ENCODE data around the gene DPEP2NB. TPM values are rescaled to one million over a fixed set of nuclear protein-coding genes. Genes with fewer than 3 reads are reported as not detected.
A peak's percentile ranks its signal among the peaks of the same experiment; 100 is the strongest.

DPEP2NB gene
- total and polyA plus RNA-seq, 10 of the 15 experiments (the other 5 are each of a cell fraction or from before 2014, with no cell fraction given), result not detected

- H4K20me1 ChIP-seq (ENCODE audit: control insufficient read depth, insufficient read depth), result no peaks in the 10 kb centered on the region
- H3K36me3 ChIP-seq (ENCODE audit: control insufficient read depth in 2 of 2, insufficient read depth in 2 of 2, low read length in 1 of 2), result no peaks in the 10 kb centered on the region
- no peaks in the 10 kb centered on the region for H3K79me2 ChIP-seq (ENCODE audit: control insufficient read depth, insufficient read depth, low read length)
- H3K27me3 ChIP-seq (replicated peaks in 1 of 2; ENCODE audit: control insufficient read depth in 2 of 2, insufficient read depth in 2 of 2, low read length in 1 of 2), result no peaks in the 10 kb centered on the region
- 0 out of 2 replicates have a peak overlapping the region, but pooled peaks have one; percentile 7 for H3K4me2 ChIP-seq (ENCODE audit: control insufficient read depth, insufficient read depth)
- no peaks in the 10 kb centered on the region for H3K9me3 ChIP-seq (replicated peaks; ENCODE audit: control insufficient read depth, insufficient read depth, low read length)
- peaks cover 45% of the 10 kb centered on the region for H3K4me1 ChIP-seq (ENCODE audit: control insufficient read depth, insufficient read depth, low read length)
- DNase-seq (ENCODE audit: low read depth, low spot score) (no peak), ATAC-seq (peak; percentile 19), FAIRE-seq (no peak)
- no peak overlapping the region for H2AFZ ChIP-seq (ENCODE audit: control insufficient read depth, low read depth, low read length)
- intact Hi-C loops (cut with micrococcal nuclease; ENCODE audit: unreplicated experiment), result no loop called here
- CTCF ChIA-PET, result interaction anchor here (0.6 to 2.3 kb wide), 10 partner anchors 9 to 277 kb away, joined by 3 to 11 read pairs (median 4); no protein-coding TSS in a partner anchor
- H3K9ac ChIP-seq (ENCODE audit: control insufficient read depth, insufficient read depth, low read length), result no peak overlapping the region
- H3K27ac ChIP-seq (ENCODE audit: control insufficient read depth, insufficient read depth), result no peak overlapping the region
- RAD21 ChIA-PET (ENCODE audit: unreplicated experiment), result interaction anchor here (0.9 kb wide), 1 partner anchor 10 kb away, joined by 3 read pairs; no protein-coding TSS in a partner anchor
- POLR2A ChIA-PET, result interaction anchor here (0.5 to 0.8 kb wide), 2 partner anchors 9 to 55 kb away, joined by 3 to 6 read pairs; no protein-coding TSS in a partner anchor
- SMC1A ChIA-PET (ENCODE audit: uncharacterized antibody, unreplicated experiment), result interaction anchor here (0.7 to 1.7 kb wide), 3 partner anchors 11 to 112 kb away, joined by 3 to 5 read pairs (median 3); partner anchors contain the start of gene DPEP2NB
- in situ Hi-C loops (cut with MboI), result no loop called here
- H3K4me3 ChIP-seq, result no peak overlapping the region
- WGBS (ENCODE audit: insufficient coverage, insufficient replicate concordance, low lambda C conversion rate, missing lambda C conversion rate), result 9% methylated on average over 5 of the region's 5 CpGs
- no TSS peak for BruUV-seq (replicated peaks)
- TF ChIP-seq IKZF2 (IDR thresholded peaks at IDR 0.05) (peak; percentile 60 to 67), ASH2L (IDR thresholded peaks at IDR 0.05; ENCODE audit: borderline replicate concordance, low read depth) (no peak), EED (IDR thresholded peaks at IDR 0.05; ENCODE audit: low read depth) (peak; percentile 74), TCF7 (IDR thresholded peaks at IDR 0.05; ENCODE audit: borderline replicate concordance) (no peak), RELB (IDR thresholded peaks at IDR 0.05; ENCODE audit: low read depth) (peak; percentile 46), KLF5 (IDR thresholded peaks at IDR 0.05; ENCODE audit: partially characterized antibody) (no peak), GABPA (IDR thresholded peaks at IDR 0.05; ENCODE audit: low read depth) (no peak), EP300 (IDR thresholded peaks at IDR 0.05; ENCODE audit: borderline replicate concordance in 1 of 2, control insufficient read depth in 1 of 2, low read depth in 2 of 2, low read length in 2 of 2) (0 out of 4 replicates have a peak, but pooled peaks of 1 of the 2 experiments have one; percentile 29), BHLHE40 (IDR thresholded peaks at IDR 0.05; ENCODE audit: borderline replicate concordance in 1 of 2, low read depth in 2 of 2, low read length in 1 of 2) (peak in 1 of 2 experiments; percentile 63; a peak in 1 of 4 replicates), IKZF1 (conservative IDR thresholded peaks at IDR 0.05) (peak; percentile 51; the same call in 1 of the 2 replicates), ATF7 (IDR thresholded peaks at IDR 0.05; ENCODE audit: low read depth) (peak; percentile 29; the same call in 1 of the 2 replicates), STAT1 (conservative IDR thresholded peaks at IDR 0.05) (no peak), RELA (IDR thresholded peaks at IDR 0.05; ENCODE audit: borderline replicate concordance, partially characterized antibody) (no peak), ZNF622 (IDR thresholded peaks at IDR 0.05) (no peak), POU2F2 (IDR thresholded peaks at IDR 0.05; ENCODE audit: borderline replicate concordance, low read depth, low read length) (no peak), ZNF217 (IDR thresholded peaks at IDR 0.05) (peak; percentile 82), NR2F1 (conservative IDR thresholded peaks at IDR 0.05) (peak; percentile 37; the same call in 1 of the 2 replicates), EGR1 (IDR thresholded peaks at IDR 0.05; ENCODE audit: borderline replicate concordance in 1 of 2, low read depth in 2 of 2, low read length in 2 of 2) (0 out of 3 replicates have a peak, but pooled peaks of 1 of the 2 experiments have one; percentile 38), PKNOX1 (IDR thresholded peaks at IDR 0.05) (no peak), HDAC6 (IDR thresholded peaks at IDR 0.05; ENCODE audit: unreplicated experiment) (no peak), SPI1 (IDR thresholded peaks at IDR 0.05; ENCODE audit: borderline replicate concordance, insufficient read depth, low read depth, low read length) (peak; percentile 91)
Observed at GRCh38 chr16:67995423-67995822, 20.3 kb downstream of the DPEP2NB start.

All from GM12878 (cell line).